GM20431 (cell line): ENCODE data around the gene CLDN1.
"Not testable (repeated sequence)": the region's sequence is repeated elsewhere in the genome, so short reads cannot be mapped to it uniquely, and the experiment has no call there.

ENCODE experiments used
- in situ Hi-C: fragments of 300-500 bp; cut with MseI, MboI; formaldehyde crosslinking; loops from one replicate; pipeline ENCODE4 v1.15.0; 2020; ENCODE audit warnings: low sequenced_read_pairs; ENCODE audit not compliant: unreplicated experiment

CLDN1 gene

GRCh38 chr3:190301591-190301990, 20.7 kb downstream of the CLDN1 start:
- in situ Hi-C loops, result no loop called here

- in situ Hi-C loops, result no loop called here
Measured at GRCh38 chr3:190299969-190300368, 22.3 kb downstream of the CLDN1 start.

DNA sequence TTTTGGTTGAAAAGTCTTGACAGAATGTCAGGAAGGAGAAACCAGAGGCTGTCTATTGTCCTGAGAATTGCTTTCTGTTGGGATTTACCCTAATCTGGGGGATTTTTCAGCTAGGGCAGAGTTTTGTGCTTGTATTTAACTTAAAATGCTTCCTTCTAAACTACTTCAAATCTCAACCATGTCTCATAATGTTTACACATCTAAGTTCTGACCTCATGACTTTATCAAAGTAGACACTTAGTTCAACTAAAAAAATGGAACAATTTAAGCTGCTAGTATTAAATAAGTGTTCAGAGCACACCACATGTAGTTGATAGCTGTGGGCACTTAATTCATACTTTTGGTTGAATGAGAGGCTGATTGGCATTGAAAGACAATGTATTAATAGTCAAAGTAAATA, 28.2 kb downstream of the CLDN1 start:
- in situ Hi-C loops, result no loop called here

DNA sequence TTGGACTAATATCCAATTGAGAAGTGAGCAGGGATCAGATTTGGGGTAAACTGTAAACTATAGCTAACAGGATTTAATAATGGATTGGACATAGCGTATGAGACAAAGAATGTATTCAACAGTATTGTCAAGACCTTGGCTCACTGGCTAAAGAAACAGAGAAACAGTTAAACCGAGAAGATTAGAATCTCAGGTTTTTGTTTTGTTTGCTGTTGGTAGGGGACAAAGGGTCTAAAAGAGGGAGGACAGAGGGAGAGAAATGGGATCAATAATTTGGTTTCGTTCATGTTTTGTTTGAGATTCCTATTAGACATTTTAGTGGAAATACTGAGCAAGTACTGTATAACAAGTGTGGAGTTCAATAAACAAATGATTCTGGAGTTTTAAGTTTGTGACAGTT, 28.6 kb downstream of the CLDN1 start:
- in situ Hi-C loops, result no loop called here

GRCh38 chr3:190291994-190292584, 30.2 kb downstream of the CLDN1 start:
- in situ Hi-C loops, result no loop called here

DNA sequence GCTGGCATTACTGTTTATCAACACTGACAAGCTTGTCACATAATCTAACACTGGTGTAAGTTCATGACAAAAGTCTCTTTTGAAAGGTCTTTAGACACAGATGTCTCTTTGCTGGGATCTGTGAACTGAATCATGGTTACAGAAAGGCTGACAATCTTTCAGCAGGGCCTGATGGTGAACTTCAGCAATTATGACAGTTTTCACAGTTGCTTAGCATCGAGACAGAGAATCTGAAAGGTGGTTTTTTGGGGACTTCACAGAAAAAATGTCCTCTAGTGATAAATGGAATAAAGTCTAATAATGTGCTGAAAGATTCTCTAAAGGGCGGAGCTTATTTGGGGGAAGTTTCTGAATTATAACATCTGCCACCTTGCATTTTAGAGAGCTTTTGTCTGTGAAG, 32.3 kb downstream of the CLDN1 start:
- in situ Hi-C loops, result no loop called here

- in situ Hi-C loops, result no loop called here
Measured at GRCh38 chr3:190288836-190289235, 33.4 kb downstream of the CLDN1 start.

DNA sequence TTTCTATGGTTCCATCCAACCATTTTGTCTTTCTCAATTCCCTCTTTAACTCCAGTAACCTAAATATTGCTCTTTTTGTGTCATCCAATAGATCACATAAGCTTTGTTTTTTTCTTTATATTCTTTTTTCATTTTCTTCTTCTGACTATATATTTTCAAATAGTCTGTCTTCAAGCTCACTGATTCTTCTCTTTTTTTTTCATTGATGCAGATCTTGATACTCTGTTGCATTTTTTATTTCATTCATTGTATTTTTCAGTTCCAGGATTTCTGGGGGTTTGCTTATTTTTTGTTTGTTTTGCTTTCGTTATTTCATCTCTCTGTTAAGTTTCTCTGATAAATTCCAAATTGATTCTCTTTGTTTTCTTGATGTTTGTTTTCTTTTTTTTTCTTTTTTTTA, 36.2 kb downstream of the CLDN1 start:
- in situ Hi-C loops, result no loop called here

DNA sequence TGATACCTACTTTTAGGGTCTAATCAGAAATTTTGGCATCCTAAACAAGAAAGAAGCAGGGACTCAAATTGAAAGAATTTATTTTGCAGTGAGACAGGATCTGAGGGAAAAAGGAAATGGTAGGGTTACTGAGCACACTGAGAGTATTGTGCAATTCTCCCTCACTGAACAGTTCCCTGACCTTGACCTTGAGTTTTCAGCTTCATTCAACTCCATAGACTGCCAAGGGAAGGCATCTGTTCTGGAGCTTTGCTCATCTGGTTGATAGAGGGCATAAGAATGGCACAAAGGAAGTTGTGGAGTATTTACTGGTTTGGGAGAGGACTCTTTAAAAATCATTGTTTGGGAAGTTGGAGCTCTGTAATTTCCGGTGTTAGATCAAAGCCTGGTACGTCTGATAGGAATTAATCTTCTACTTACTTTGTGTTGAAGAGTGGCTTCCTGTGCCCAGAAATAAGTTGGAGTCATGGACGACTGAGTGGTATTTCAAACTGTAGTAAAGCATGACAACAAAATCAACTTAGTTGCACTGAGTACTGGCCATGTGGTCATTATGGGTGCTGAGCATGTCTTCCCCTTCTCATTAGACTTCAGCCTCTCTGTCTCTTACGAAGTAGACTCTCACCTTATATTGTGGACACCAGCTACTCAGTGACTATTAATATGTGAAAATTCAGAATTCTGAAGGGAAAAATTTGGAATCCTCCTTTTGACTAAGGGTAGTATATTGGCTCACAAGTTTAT, 40.8 kb downstream of the CLDN1 start:
- in situ Hi-C loops, result no loop called here

DNA sequence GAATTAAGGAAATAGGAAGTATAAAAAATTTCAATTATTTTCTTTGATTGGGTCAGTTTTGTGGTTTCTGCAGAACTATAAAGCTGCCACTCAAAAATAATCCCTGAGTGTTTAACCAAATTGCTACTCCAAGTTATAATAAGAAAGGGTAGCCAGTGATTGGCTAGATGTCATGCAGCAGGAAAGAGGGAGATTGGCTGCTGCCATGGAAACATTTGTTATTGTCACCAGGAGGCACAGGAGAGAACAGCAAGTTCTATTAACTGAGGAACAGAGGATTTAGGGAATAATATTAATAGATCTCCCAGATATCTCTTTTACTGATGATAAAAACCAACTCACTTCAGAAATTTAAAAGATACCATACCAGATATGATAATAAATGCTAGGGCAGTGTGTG, 42.6 kb downstream of the CLDN1 start:
- in situ Hi-C loops, result no loop called here

GRCh38 chr3:190272747-190273146, 49.5 kb downstream of the CLDN1 start:
- in situ Hi-C loops, result no loop called here

GRCh38 chr3:190269101-190269500, 53.1 kb downstream of the CLDN1 start:
- in situ Hi-C loops, result no loop called here

DNA sequence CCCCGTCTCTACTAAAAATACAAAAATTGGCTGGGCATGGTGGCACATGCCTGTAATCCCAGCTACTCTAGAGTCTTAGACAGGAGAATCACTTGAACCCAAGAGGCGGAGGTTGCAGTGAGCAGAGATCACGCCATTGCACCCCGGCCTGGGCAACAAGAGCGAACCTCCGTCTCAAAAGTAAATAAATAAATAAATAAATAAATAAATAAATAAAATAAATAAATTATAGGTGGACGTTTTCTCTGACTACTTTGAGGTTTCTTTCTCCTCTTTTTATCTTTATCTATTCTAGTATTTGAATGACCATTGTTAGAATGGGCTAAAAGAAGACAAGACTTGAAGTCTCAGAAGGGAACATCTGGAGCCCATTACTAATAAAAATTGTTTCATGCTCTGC, 54.8 kb downstream of the CLDN1 start:
- in situ Hi-C loops, result not testable (repeated sequence)

DNA sequence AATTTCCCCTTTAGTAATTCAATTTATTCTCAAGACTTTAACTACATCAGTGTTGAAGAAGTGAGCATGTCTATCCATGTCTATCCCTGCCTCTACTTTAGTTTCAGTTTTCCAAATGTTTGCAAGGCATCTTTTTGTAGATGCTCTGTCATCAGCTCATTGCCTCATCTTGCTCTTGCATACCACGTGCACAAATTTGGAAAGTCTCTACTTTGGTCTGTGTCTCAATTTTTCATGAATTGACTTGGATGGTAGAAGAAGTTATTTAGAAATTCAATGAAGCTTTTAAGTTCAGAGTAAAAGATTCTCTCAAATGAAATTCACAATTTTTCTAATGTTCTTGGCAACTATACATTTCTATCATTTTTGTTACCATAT, 55.3 kb downstream of the CLDN1 start:
- in situ Hi-C loops, result no loop called here

GRCh38 chr3:190266265-190266912, 55.9 kb downstream of the CLDN1 start:
- in situ Hi-C loops, result no loop called here

DNA sequence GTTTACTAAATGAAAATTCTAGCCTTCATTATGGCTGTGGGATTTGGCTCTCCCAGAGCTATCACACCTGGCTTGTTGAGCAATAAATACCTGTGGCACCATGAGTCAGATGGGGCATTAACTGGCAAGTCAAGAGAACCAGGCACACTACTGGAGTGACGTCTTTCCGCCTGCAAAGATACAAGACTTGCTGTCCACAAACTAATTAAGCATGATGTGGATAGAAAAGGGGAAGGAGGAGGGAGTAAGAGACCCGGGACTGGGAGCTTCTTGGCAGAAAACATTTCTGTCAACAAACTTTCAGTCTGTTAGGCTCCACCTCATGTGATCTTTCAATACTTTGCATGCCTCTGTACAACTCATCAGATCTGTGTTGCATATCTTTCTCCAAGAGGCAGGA, 56.5 kb downstream of the CLDN1 start:
- in situ Hi-C loops, result no loop called here

DNA sequence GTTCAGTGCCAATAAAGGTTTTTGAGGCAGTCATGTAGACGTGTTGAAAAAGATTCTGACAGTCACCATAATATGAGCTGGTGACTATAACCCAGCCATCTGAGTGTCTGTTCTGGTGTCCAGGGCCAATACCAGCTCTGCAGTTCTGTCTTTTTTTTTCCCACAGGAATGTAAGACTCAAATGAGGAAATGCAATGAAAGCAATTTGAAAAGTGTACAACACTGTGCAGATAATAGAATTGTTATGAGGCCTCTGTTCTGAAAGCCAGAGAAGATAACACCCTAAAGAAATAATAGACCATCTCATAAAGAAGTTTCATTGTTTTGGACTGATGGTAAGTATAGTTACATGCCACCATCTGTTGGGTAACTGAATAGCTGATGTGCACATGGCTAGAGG, 57.1 kb downstream of the CLDN1 start:
- in situ Hi-C loops, result no loop called here

GRCh38 chr3:190261740-190262139, 60.5 kb downstream of the CLDN1 start:
- in situ Hi-C loops, result no loop called here

GRCh38 chr3:190261015-190261414, 61.2 kb downstream of the CLDN1 start:
- in situ Hi-C loops, result no loop called here

- in situ Hi-C loops, result no loop called here
Measured at GRCh38 chr3:190260301-190260700, 61.9 kb downstream of the CLDN1 start.

DNA sequence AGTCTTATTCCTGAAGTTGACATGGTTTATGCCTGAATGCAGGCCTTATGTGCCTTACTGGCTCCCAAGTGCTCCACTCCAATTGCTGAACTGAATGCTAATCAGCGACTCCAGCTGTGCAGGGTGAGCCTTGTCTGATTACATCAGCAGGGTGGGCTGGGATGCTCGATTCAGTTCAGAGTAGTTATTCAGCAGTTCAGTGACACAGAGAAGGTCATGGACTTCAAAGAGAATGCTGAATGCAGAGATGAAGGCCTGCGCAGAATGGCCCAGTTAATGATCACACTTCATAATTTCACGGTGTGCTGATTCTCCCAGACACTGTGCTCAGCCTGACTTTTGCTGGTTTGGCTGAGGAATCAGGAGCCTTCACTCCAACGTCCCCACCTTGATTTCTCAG, 63.6 kb downstream of the CLDN1 start:
- in situ Hi-C loops, result no loop called here
